Smooth muscle cell (in vitro differentiated cells): ENCODE measurements around the gene PDLIM3. TPM values are rescaled to one million over a fixed set of nuclear protein-coding genes. Genes with fewer than 3 reads are reported as not detected.

Source experiments
- DNase-seq: peaks from one replicate; lab custom pipeline; 2025; ENCODE audit not compliant: unreplicated experiment; lab: John Stamatoyannopoulos, UW
- H2AFZ ChIP-seq: fragments of 200-600 bp; sonication (generic); 2 replicates; pipeline ENCODE4 v1.6.0; 2016; ENCODE audit warnings: antibody characterized with exemption, low read depth, mild to moderate bottlenecking
- H3F3A ChIP-seq: fragments of 200-600 bp; sonication (generic); 2 replicates; pipeline ENCODE4 v1.6.0; 2017; ENCODE audit warnings: antibody characterized with exemption, low read depth
- H3K27ac ChIP-seq: fragments of 200-600 bp; sonication (generic); 2 replicates; pipeline ENCODE4 v1.5.1; 2016; ENCODE audit warnings: low read depth, mild to moderate bottlenecking
- H3K27me3 ChIP-seq: fragments of 200-600 bp; sonication (generic); 2 replicates; pipeline ENCODE4 v1.6.1; 2016; ENCODE audit warnings: low read depth, mild to moderate bottlenecking
- H3K36me3 ChIP-seq: fragments of 200-600 bp; sonication (generic); 2 replicates; pipeline ENCODE4 v1.5.1; 2016; ENCODE audit warnings: low read depth
- H3K4me1 ChIP-seq: fragments of 200-600 bp; sonication (generic); 2 replicates; pipeline ENCODE4 v1.5.1; 2016; ENCODE audit warnings: low read depth
- H3K4me2 ChIP-seq: fragments of 200-600 bp; sonication (generic); 2 replicates; pipeline ENCODE4 v1.6.0; 2016; ENCODE audit warnings: mild to moderate bottlenecking
- H3K4me3 ChIP-seq: fragments of 200-600 bp; sonication (generic); 2 replicates; pipeline ENCODE4 v1.5.1; 2016; ENCODE audit warnings: mild to moderate bottlenecking
- H3K79me2 ChIP-seq: fragments of 200-600 bp; sonication (generic); 2 replicates; pipeline ENCODE4 v1.6.0; 2016; ENCODE audit warnings: low read depth, mild to moderate bottlenecking
- H3K9ac ChIP-seq: fragments of 200-600 bp; sonication (generic); 2 replicates; pipeline ENCODE4 v1.6.0; 2016; ENCODE audit warnings: low read depth
- H3K9me3 ChIP-seq: fragments of 200-600 bp; sonication (generic); replicated peaks from 2 replicates; pipeline ENCODE4 v1.5.1; 2016; ENCODE audit warnings: low read depth
- H4K20me1 ChIP-seq: fragments of 200-600 bp; sonication (generic); 2 replicates; pipeline ENCODE4 v1.6.0; 2016; ENCODE audit warnings: low read depth
- CTCF ChIP-seq: fragments of 200-600 bp; sonication (generic); IDR thresholded peaks from 2 replicates; pipeline ENCODE4 v1.5.1; 2017; ENCODE audit warnings: borderline replicate concordance, mild to moderate bottlenecking, antibody characterized with exemption; ENCODE audit not compliant: insufficient read depth, poor library complexity, severe bottlenecking
- WGBS: methylation state at CpG from one replicate; pipeline ENCODE4 v1.1.7; 2016; ENCODE audit warnings: low lambda C conversion rate; 5-methylcytosine and 5-hydroxymethylcytosine counted together
- polyA plus RNA-seq: library from polyadenylated mRNA; unstranded; fragments of >200 nt; fragmentation: Nextera tagmentation; extraction: Ambion mirVana; gene quantifications from 2 replicates; pipeline ENCODE4 v1.2.1, GENCODE V29; 2016
- total RNA-seq: library from RNA; depleted of rRNA; stranded (reverse); fragments of >200 nt; gene quantifications from 2 replicates; pipeline ENCODE4 v1.2.3, GENCODE V29; 2014

PDLIM3 gene
- total and polyA plus RNA-seq, 2 experiments from 2014 or later, result 356 to 691 TPM

GRCh38 chr4:185567381-185568376, 32.4 kb upstream of the PDLIM3 start:
- no peaks in the 10 kb centered on the region for H4K20me1 ChIP-seq
- H3K79me2 ChIP-seq, result no peaks in the 10 kb centered on the region
- no peak overlapping the region for H3K4me3 ChIP-seq
- no peak overlapping the region for H2AFZ ChIP-seq
- 32% methylated on average over 21 of the region's 21 CpGs for WGBS
- H3K9ac ChIP-seq, result peak overlapping the region; percentile 99
- H3K27ac ChIP-seq, result peak overlapping the region; percentile 100
- H3K9me3 ChIP-seq, result no peaks in the 10 kb centered on the region
- TF ChIP-seq CTCF, result no peak
- peak; percentile 23 for DNase-seq
- peaks cover 15% of the 10 kb centered on the region for H3K4me1 ChIP-seq
- peaks cover 34% of the 10 kb centered on the region for H3F3A ChIP-seq
- H3K27me3 ChIP-seq, result no peaks in the 10 kb centered on the region
- no peaks in the 10 kb centered on the region for H3K36me3 ChIP-seq
- H3K4me2 ChIP-seq, result peak overlapping the region; percentile 71

- peak overlapping the region; percentile 100 for H3K27ac ChIP-seq
- H4K20me1 ChIP-seq, result no peaks in the 10 kb centered on the region
- no peak for TF ChIP-seq CTCF
- H3K4me3 ChIP-seq, result no peak overlapping the region
- H3K9me3 ChIP-seq, result no peaks in the 10 kb centered on the region
- H3K9ac ChIP-seq, result peak overlapping the region; percentile 99
- peak overlapping the region; percentile 61 for H3K4me2 ChIP-seq
- no peak for DNase-seq
- H2AFZ ChIP-seq, result no peak overlapping the region
- H3F3A ChIP-seq, result peaks cover 34% of the 10 kb centered on the region
- no peaks in the 10 kb centered on the region for H3K27me3 ChIP-seq
- no peaks in the 10 kb centered on the region for H3K79me2 ChIP-seq
- WGBS, result 18% methylated on average over 1 of the region's 1 CpG
- no peaks in the 10 kb centered on the region for H3K36me3 ChIP-seq
- H3K4me1 ChIP-seq, result peaks cover 15% of the 10 kb centered on the region
Measured at GRCh38 chr4:185566972-185567371, 31.7 kb upstream of the PDLIM3 start.

DNA sequence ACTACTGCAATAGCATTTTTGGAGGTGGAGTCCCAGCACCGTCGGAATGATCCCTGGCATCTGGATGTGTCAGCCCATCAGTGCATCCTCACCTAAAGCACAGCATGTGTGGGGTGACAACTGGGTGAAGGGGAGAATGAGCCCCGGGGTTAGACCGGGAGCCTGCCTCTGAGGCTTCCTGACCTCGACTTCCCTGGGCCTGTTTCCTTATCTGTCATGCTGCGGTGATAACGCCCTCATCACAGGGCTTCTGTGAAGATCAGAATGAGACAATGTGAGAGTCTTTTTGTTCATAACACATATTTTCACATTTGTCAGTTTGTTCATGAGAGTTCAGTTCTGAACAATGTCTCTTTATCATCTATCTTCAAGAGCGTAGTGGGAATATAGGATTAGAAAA, 31.1 kb upstream of the PDLIM3 start:
- Histone ChIP-seq H2AFZ (no peak overlapping the region), H3K36me3 (no peaks in the 10 kb centered on the region), H3K9ac (peak overlapping the region; percentile 99), H3K4me1 (peaks cover 15% of the 10 kb centered on the region), H3K4me3 (no peak overlapping the region), H3K4me2 (peak overlapping the region; percentile 61), H3K27me3 (no peaks in the 10 kb centered on the region), H3F3A (peaks cover 34% of the 10 kb centered on the region), H4K20me1 (no peaks in the 10 kb centered on the region), H3K79me2 (no peaks in the 10 kb centered on the region), H3K27ac (peak overlapping the region; percentile 100), H3K9me3 (no peaks in the 10 kb centered on the region)
- no peak for TF ChIP-seq CTCF
- no peak for DNase-seq
- WGBS, result 17% methylated on average over 8 of the region's 8 CpGs
